D721Med (cell line): Measurements from ENCODE around the gene C20orf202.

Experiments
- DNase-seq: peaks from one replicate; pipeline ENCODE4 v3.0.0; 2011; ENCODE audit warnings: low spot score; ENCODE audit not compliant: insufficient read length
- FAIRE-seq: peaks from 2 replicates; lab custom pipeline; 2011; peaks lifted over from hg19 to GRCh38; lab: Jason Lieb, UNC
- CTCF ChIP-seq: IDR thresholded peaks from 2 replicates; pipeline ENCODE4 v1.5.1; 2012; ENCODE audit warnings: mild to moderate bottlenecking, control low read depth; ENCODE audit not compliant: insufficient read depth; ENCODE audit errors: missing control alignments

The C20orf202 gene

DNA sequence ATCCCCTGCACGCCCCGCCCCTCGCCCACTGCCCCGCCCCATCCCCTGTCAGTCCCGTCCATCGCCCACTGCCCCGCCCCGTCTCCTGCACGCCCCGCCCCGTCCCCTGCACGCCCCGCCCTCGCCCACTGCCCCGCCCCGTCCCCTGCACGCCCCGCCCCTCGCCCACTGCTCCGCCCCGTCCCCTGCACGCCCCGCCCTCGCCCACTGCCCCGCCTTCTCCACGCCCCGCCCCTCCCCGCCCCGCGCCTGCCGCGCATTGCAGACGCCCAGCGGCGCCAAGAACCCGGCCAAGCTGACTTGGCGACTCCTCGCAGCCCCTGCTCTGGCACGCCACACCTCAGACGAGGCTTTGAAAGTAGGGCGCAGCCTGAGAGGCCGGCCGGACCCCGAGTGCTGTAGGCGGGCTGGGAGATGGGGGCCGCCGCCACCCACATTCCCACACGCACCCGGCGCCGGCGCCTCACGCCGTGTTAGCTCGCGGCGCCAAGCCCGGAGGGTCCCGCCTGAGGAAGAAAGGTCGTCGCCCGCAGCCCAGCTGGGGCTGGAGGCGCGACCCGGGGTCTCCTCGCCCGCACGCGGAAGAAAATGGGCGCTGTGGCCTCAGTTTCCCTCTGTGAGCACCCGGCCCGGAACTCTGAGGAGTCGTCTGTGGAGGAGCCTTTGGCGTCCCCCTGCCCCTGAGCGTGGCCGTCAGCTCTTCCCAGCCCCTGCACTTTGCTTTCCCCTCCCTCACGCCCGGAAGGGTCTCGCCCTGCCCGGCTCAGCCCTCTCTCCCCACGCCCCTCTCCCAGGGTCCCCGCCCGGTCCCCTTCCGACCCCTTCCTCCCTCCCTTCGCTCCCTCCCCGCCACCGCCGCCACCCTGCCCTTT, 22.8 kb downstream of the C20orf202 start, which contains the start of gene RAD21L1:
RAD21L1 (plus strand) TSS at position 262 of the 872 bp plus-strand sequence. CDS start 2,410 bp downstream, outside the sequence.
- FAIRE-seq (no peak), DNase-seq (no peak)
- no peak for TF ChIP-seq CTCF

- FAIRE-seq (no peak), DNase-seq (no peak)
- no peak for TF ChIP-seq CTCF
Measured at GRCh38 chr20:1229541-1229940, 26.3 kb downstream of the C20orf202 start.

GRCh38 chr20:1232286-1233111, 29.2 kb downstream of the C20orf202 start:
- DNase-seq, result no peak
- no peak for TF ChIP-seq CTCF
- FAIRE-seq, result no peak

DNA sequence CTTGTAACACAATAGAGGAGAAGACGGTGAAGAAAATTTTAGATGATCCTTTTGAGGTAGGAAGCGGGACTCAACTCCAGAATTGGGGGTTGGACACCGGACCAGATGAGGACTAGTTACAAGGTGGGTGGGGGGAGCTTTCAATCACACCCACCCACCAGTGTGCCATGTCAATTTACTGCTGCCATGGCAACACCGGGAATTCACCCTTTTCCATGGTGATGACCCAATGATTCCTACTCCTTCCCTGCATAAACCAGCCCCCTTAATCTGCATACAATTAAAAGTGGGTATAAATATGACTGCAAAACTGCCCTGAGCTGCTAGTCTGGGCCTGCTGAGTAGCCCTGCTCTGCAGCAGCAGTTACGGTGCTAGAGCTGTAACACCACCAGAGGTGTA, 37.3 kb downstream of the C20orf202 start:
- FAIRE-seq (no peak), DNase-seq (no peak)
- TF ChIP-seq CTCF, result no peak

DNA sequence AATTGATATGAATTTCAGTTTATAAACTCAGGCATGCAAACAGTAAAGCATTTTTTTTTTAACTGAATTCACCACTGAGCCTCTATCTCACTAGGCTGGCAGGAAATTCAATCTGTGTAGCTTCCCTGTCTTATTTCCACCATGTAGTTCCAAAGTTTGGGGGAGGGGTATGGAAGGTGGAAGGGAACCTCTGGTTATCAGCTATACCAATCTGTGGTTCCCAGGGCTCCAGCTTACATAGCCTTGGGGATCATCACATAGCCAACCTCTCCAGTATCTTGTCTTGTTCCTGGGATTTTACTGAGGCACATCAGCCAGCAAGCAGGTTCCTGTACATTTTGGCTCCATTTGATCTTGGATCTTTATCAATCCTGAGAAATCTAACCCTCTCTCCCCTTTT, 38.2 kb downstream of the C20orf202 start:
- no peak for FAIRE-seq
- no peak for TF ChIP-seq CTCF
- no peak for DNase-seq

DNA sequence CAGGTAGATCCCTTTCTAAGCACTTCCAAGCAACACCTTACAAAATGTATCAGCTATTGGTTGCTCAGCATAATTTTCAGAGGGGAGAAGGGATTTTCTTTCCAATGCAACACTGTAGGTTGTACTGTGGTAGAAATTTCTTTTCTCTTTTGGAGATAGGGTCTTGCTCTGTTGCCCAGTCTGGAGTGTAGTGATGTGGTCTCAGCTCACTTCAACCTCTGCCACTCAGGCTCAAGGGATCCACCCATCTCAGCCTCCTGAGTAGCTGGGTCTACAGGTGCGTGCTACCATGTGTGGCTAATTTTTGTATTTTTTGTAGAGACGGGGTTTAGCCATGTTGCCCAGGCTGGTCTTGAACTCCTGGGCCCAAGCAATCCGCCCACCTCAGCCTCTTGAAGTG, 38.8 kb downstream of the C20orf202 start:
- DNase-seq, result no peak
- no peak for TF ChIP-seq CTCF
- no peak for FAIRE-seq
